H9 (cell line): ENCODE results near the gene ZMYND11. TPM values are rescaled to one million over a fixed set of nuclear protein-coding genes. Genes with fewer than 3 reads are reported as not detected.

ENCODE experiments used
- DNase-seq: peaks from one replicate; pipeline ENCODE4 v3.0.0-alpha.2; 2017
- H2AFZ ChIP-seq: one replicate; pipeline ENCODE4 v1.6.1; 2013; ENCODE audit warnings: mild to moderate bottlenecking, low read length, control low read depth, moderate library complexity
- H2AK5ac ChIP-seq: 2 replicates; pipeline ENCODE4 v1.6.1; 2013; ENCODE audit warnings: low read length, control low read depth, mixed read lengths; ENCODE audit not compliant: insufficient read length
- H2BK120ac ChIP-seq: one replicate; pipeline ENCODE4 v1.6.1; 2013; ENCODE audit warnings: low read depth, mild to moderate bottlenecking, low read length, control low read depth, inconsistent platforms; ENCODE audit not compliant: poor library complexity, severe bottlenecking
- H2BK12ac ChIP-seq: 2 replicates; pipeline ENCODE4 v1.6.1; 2013; ENCODE audit warnings: low read length, control low read depth, mixed read lengths, low read depth; ENCODE audit not compliant: insufficient read length
- H2BK15ac ChIP-seq: 2 replicates; pipeline ENCODE4 v1.6.1; 2013; ENCODE audit warnings: low read depth, low read length, control low read depth
- H2BK20ac ChIP-seq: one replicate; pipeline ENCODE4 v1.6.1; 2013; ENCODE audit warnings: low read depth, mild to moderate bottlenecking, low read length, control low read depth, inconsistent platforms; ENCODE audit not compliant: poor library complexity, severe bottlenecking
- H2BK5ac ChIP-seq: 2 replicates; pipeline ENCODE4 v1.6.1; 2013; ENCODE audit warnings: low read length, control low read depth, mixed read lengths; ENCODE audit not compliant: insufficient read length
- H3K14ac ChIP-seq: 2 replicates; pipeline ENCODE4 v1.6.1; 2013; ENCODE audit warnings: low read length, control low read depth; ENCODE audit not compliant: insufficient read depth
- H3K18ac ChIP-seq: 2 replicates; pipeline ENCODE4 v1.6.1; 2013; ENCODE audit warnings: low read depth, mild to moderate bottlenecking, mixed read lengths, low read length, control low read depth; ENCODE audit not compliant: insufficient read length
- H3K23ac ChIP-seq: 2 replicates; pipeline ENCODE4 v1.6.1; 2013; ENCODE audit warnings: low read length, control low read depth, mixed read lengths, low read depth; ENCODE audit not compliant: insufficient read length
- H3K23me2 ChIP-seq: 2 replicates; pipeline ENCODE4 v1.6.1; 2013; ENCODE audit warnings: low read depth, mild to moderate bottlenecking, mixed read lengths, low read length, control low read depth; ENCODE audit not compliant: insufficient read length, poor library complexity, severe bottlenecking
- H3K27ac ChIP-seq: 2 replicates; pipeline ENCODE4 v1.5.1; 2013; ENCODE audit warnings: low read length, control low read depth, mixed read lengths, low read depth; ENCODE audit not compliant: insufficient read length
- H3K27me3 ChIP-seq: 2 replicates; pipeline ENCODE4 v1.6.1; 2013; ENCODE audit warnings: low read length, control low read depth, inconsistent platforms; ENCODE audit not compliant: insufficient read depth
- H3K4ac ChIP-seq: 2 replicates; pipeline ENCODE4 v1.6.1; 2013; ENCODE audit warnings: low read depth, mild to moderate bottlenecking, control low read depth, inconsistent platforms, low read length, moderate library complexity
- H3K4me1 ChIP-seq: 2 replicates; pipeline ENCODE4 v1.6.1; 2013; ENCODE audit warnings: low read length, control low read depth, inconsistent platforms; ENCODE audit not compliant: insufficient read depth
- H3K4me2 ChIP-seq: 2 replicates; pipeline ENCODE4 v1.6.1; 2013; ENCODE audit warnings: low read length, control low read depth, mixed read lengths; ENCODE audit not compliant: insufficient read length, insufficient read depth
- H3K56ac ChIP-seq: 2 replicates; pipeline ENCODE4 v1.6.1; 2013; ENCODE audit warnings: low read depth, mild to moderate bottlenecking, mixed read lengths, low read length, control low read depth; ENCODE audit not compliant: insufficient read length
- H3K79me1 ChIP-seq: 2 replicates; pipeline ENCODE4 v1.6.1; 2013; ENCODE audit warnings: low read depth, mild to moderate bottlenecking, moderate library complexity, low read length, control low read depth, inconsistent platforms; ENCODE audit not compliant: insufficient read depth, poor library complexity, severe bottlenecking
- H3K79me2 ChIP-seq: 2 replicates; pipeline ENCODE4 v1.6.1; 2013; ENCODE audit warnings: low read length, control low read depth, inconsistent platforms; ENCODE audit not compliant: insufficient read depth
- H3K9ac ChIP-seq: 2 replicates; pipeline ENCODE4 v1.6.1; 2013; ENCODE audit warnings: low read length, control low read depth, mixed read lengths; ENCODE audit not compliant: insufficient read length; ENCODE audit errors: extremely low read depth
- H3K9me3 ChIP-seq: one replicate; pipeline ENCODE4 v1.6.1; 2013; ENCODE audit warnings: low read depth, low read length, inconsistent platforms; ENCODE audit not compliant: control insufficient read depth
- H3T11ph ChIP-seq: one replicate; pipeline ENCODE4 v1.6.1; 2013; ENCODE audit warnings: mild to moderate bottlenecking, low read length, control low read depth, inconsistent platforms
- H4K20me1 ChIP-seq: one replicate; pipeline ENCODE4 v1.6.1; 2013; ENCODE audit not compliant: control insufficient read depth, insufficient read length, insufficient read depth
- H4K5ac ChIP-seq: 2 replicates; pipeline ENCODE4 v1.6.1; 2013; ENCODE audit warnings: low read depth, mild to moderate bottlenecking, mixed read lengths, low read length, control low read depth; ENCODE audit not compliant: insufficient read length
- H4K8ac ChIP-seq: replicated peaks from 2 replicates; pipeline ENCODE4 v1.6.1; 2013; ENCODE audit warnings: low read length, control low read depth, mixed read lengths, low read depth; ENCODE audit not compliant: insufficient read length
- H4K91ac ChIP-seq: 2 replicates; pipeline ENCODE4 v1.6.1; 2013; ENCODE audit warnings: low read depth, mild to moderate bottlenecking, moderate library complexity, mixed read lengths, low read length, control low read depth; ENCODE audit not compliant: insufficient read length
- H3K27ac Mint-ChIP-seq, 3 experiments: 2 replicates in 2 of 3; 3 replicates in 1 of 3; pipeline ENCODE4 v1.8.0; 2020 to 2021; ENCODE audit warnings: mixed read lengths in 3 of 3, mild to moderate bottlenecking in 1 of 3, moderate library complexity in 1 of 3
- H3K27me3 Mint-ChIP-seq: 2 replicates; pipeline ENCODE4 v1.8.0; 2021; ENCODE audit warnings: low read depth, mild to moderate bottlenecking, moderate library complexity, mixed read lengths
- H3K36me3 Mint-ChIP-seq, 3 experiments: 2 replicates in 2 of 3; 3 replicates in 1 of 3; pipeline ENCODE4 v1.8.0; 2020 to 2021; ENCODE audit warnings: low read depth in 3 of 3, mixed read lengths in 3 of 3; ENCODE audit not compliant: insufficient read depth in 1 of 3
- H3K4me1 Mint-ChIP-seq, 2 experiments: 2 replicates each; pipeline ENCODE4 v1.8.0; 2020; ENCODE audit warnings: mixed read lengths in 2 of 2
- H3K4me3 Mint-ChIP-seq, 2 experiments: 2 replicates in 1 of 2; 3 replicates in 1 of 2; pipeline ENCODE4 v1.8.0; 2020 to 2021; ENCODE audit warnings: mild to moderate bottlenecking in 2 of 2, mixed read lengths in 2 of 2, moderate library complexity in 1 of 2
- H3K9me3 Mint-ChIP-seq, 2 experiments: 2 replicates in 1 of 2; 3 replicates in 1 of 2; pipeline ENCODE4 v1.8.0; 2020; ENCODE audit warnings: mild to moderate bottlenecking in 2 of 2, mixed read lengths in 2 of 2, moderate library complexity in 1 of 2
- total RNA-seq: library from RNA; stranded (reverse); gene quantifications from 2 replicates; pipeline ENCODE4 v1.2.1, GENCODE V29; 2021
- TF ChIP-seq, protein P1 (sequence below): fragments of 200-600 bp; sonication (generic); conservative IDR thresholded peaks from 3 replicates; pipeline ENCODE4 v1.8.0; 2021; ENCODE audit warnings: antibody characterized with exemption, mild to moderate bottlenecking

Gene ZMYND11
- total RNA-seq, 1 experiment from 2014 or later: 33.7 TPM

DNA sequence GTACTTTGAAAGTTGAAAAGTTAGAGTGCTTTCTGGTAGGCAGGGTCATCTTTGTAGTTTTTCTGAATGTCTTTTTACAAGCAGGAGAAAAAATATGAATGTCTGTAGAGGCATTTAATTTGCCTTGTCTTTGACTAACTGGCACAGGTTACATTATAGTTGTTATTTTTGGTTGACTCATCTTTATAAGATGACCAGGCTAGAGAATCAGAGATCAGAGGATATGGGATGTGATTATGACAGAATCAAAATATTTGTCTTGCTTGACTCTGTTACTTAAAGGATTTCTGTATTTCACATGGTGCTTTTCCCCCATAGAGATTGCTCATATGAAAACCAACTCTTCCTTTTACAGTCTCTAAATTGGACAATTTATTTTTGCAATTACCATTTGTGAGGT, 2.4 kb downstream of the ZMYND11 start:
- peaks cover 26 to 27% of the 10 kb centered on the region in 2 experiments for H3K4me1 Mint-ChIP-seq
- peak overlapping the region in 1 of 3 experiments; percentile 4; a peak in 1 of 7 replicates for H3K27ac Mint-ChIP-seq

More for the DNA sequence above, 2.4 kb downstream of the ZMYND11 start:
- H3K4ac ChIP-seq: no peak overlapping the region
- H2AFZ ChIP-seq: no peak overlapping the region
- DNase-seq: no peak
- H3K23me2 ChIP-seq: peaks cover 14% of the 10 kb centered on the region
- no peak overlapping the region for H3K9ac ChIP-seq
- H4K8ac ChIP-seq: no peak overlapping the region
- no peak overlapping the region for H3K4me2 ChIP-seq
- H3K18ac ChIP-seq: no peak overlapping the region
- no peak overlapping the region for H2BK12ac ChIP-seq
- Mint-ChIP-seq H3K4me3 (no peak overlapping the region), H3K27me3 (peaks cover 19% of the 10 kb centered on the region), H3K9me3 (no peaks in the 10 kb centered on the region; a peak in 1 of 5 replicates), H3K36me3 (peaks cover 0 to 2% (median 0%) of the 10 kb centered on the region in 3 experiments; a peak in 2 of 7 replicates)
- peaks cover 3% of the 10 kb centered on the region; the same call in 1 of the 2 replicates for H3K27me3 ChIP-seq
- no peak overlapping the region for H2AK5ac ChIP-seq
- H3K27ac ChIP-seq: no peak overlapping the region
- no peak overlapping the region for H2BK120ac ChIP-seq
- H4K91ac ChIP-seq: no peak overlapping the region
- H3T11ph ChIP-seq: no peak overlapping the region
- no peaks in the 10 kb centered on the region for H4K20me1 ChIP-seq
- peaks cover 13% of the 10 kb centered on the region; the same call in 1 of the 2 replicates for H3K79me2 ChIP-seq
- H3K4me1 ChIP-seq: peaks cover 5% of the 10 kb centered on the region; the same call in 1 of the 2 replicates
- H2BK15ac ChIP-seq: no peak overlapping the region
- TF ChIP-seq, protein P1, sequence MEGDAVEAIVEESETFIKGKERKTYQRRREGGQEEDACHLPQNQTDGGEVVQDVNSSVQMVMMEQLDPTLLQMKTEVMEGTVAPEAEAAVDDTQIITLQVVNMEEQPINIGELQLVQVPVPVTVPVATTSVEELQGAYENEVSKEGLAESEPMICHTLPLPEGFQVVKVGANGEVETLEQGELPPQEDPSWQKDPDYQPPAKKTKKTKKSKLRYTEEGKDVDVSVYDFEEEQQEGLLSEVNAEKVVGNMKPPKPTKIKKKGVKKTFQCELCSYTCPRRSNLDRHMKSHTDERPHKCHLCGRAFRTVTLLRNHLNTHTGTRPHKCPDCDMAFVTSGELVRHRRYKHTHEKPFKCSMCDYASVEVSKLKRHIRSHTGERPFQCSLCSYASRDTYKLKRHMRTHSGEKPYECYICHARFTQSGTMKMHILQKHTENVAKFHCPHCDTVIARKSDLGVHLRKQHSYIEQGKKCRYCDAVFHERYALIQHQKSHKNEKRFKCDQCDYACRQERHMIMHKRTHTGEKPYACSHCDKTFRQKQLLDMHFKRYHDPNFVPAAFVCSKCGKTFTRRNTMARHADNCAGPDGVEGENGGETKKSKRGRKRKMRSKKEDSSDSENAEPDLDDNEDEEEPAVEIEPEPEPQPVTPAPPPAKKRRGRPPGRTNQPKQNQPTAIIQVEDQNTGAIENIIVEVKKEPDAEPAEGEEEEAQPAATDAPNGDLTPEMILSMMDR: no peak
- no peak overlapping the region for H3K23ac ChIP-seq
- no peak overlapping the region for H4K5ac ChIP-seq
- H2BK5ac ChIP-seq: no peak overlapping the region
- H2BK20ac ChIP-seq: no peak overlapping the region
- no peaks in the 10 kb centered on the region for H3K79me1 ChIP-seq
- no peaks in the 10 kb centered on the region for H3K9me3 ChIP-seq
- H3K14ac ChIP-seq: no peak overlapping the region
- no peak overlapping the region for H3K56ac ChIP-seq
